GM18861 (cell line): ENCODE measurements around the gene ITGA7.

Experiments used
- ATAC-seq: cut with Tn5 transposase; IDR thresholded peaks from one replicate; pipeline ENCODE4 v1.9.1; 2021; ENCODE audit not compliant: unreplicated experiment

Gene ITGA7

DNA sequence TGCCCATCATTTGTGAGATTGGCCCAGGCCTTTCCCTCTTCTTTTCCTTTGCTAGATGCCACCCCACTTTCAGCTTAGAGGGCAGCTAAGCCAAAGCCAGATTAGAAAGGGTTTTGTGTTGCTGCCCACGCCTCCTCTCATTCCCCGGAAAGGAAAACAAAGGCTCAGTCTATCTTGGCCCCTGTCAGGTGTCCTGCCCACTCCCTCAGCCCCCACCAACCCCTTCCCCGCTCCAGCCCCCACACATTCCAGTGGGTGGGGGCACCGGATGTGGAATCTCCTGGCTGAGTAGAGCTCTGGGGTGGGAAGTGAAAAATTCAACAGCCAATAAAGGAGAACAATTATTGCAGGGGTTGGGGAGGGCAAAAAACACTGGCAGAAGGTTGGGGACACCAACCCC, 10.3 kb upstream of the ITGA7 start:
- ATAC-seq, result no peak

DNA sequence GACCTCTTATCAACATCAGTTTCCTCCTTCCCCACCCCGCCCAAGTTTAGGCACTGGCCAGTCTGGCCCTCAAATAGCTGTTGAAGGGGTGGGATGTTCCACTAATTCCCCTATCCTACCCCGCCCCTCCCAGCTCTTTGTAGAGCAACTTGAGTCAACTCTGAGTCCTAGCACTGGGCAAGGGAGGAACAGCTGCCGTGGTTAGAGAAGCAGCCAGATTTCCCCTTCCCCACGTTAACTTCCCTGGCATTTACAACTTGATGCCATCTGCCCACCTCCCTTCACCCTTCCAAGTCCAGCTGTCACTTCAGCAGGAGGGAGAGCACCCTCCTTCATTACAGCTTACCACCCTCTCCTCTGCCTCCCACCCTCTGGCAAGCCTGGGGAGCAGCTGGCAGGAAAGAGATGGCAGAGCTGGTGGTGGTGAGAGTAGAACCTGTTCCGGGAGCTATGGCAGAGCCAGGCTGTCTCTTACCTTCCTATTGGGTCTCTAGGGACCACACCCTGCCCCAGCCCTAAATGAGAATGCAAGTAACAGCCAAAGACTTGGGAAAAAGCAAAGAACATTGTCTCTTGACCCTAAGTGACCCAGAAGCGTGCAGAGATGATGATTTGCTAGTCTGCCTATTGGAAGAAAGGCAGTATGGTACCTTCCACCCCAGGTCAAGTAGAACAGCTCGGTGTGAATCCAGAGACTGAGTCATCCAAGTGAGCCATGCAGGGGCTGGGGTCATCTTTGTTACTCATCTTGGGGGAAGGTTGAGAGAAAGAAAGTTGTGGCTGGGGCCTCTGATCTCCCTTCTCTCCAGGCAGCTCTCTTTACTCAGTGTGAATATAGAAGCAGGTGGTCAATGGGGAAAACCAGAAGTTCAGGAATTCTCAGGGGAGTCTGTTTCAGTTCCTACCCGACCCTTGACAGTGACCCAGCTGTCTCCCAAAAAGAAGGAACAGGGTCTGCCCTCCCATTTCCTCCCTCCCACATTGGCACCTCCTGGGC, 9.6 kb upstream of the ITGA7 start:
- no peak for ATAC-seq

DNA sequence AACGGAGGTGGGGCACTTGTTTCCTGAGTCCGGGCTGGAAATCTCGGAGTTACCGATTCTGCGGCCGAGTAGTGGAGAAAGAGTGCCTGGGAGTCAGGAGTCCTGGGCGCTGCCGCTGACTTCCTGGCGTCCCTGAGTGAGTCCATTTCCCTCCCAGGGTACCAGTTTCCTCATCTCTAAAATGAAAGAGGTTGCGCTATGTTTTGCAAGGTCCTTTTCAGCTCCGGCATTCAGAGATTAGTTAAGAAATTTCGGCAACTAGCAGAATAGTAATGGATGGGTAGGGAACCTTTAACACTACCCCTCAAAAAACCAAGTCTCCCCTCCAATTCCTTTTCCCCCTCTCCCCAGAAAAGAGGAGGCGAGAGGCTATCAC, 8.9 kb upstream of the ITGA7 start:
- ATAC-seq, result no peak

DNA sequence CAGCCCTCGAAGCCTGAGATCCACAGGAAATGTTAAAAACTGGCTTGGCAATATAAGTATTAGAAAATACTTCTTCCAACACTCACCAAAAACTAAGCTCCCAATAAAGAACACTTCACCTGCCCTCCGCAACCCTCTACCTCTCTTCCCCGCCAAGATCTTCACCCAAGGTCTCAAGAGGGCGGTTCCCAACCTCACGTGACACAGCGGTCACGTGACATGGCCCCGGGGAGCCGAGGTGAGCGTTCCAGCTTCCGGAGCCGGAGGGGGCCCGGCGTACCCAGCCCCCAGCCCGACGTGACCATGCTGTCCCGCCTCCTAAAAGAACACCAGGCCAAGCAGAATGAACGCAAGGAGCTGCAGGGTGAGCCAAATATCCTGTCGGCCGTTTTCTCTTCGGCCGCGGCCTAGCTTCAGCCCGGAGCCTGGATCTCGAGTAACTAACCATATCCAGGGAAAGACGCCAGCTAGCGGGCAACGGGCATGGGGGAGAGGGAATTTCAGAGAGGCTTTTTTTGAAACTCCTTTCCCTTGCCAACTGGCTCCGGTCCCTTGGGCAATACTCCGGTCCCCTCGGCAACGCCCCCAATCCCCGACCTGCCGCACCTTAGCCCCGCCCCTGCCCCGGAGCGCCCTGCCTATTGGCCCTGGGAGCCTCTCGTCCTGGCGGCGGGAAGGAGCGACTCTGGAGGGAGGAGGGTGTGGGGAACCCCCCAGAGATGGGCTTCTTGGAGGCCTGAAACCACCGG, 8.3 kb upstream of the ITGA7 start, which contains the start of gene BLOC1S1:
Gene BLOC1S1 (plus strand): TSS at position 214 of the 749 bp plus-strand sequence. CDS start 6 bp downstream, at position 220.
- peak; percentile 62 for ATAC-seq

DNA sequence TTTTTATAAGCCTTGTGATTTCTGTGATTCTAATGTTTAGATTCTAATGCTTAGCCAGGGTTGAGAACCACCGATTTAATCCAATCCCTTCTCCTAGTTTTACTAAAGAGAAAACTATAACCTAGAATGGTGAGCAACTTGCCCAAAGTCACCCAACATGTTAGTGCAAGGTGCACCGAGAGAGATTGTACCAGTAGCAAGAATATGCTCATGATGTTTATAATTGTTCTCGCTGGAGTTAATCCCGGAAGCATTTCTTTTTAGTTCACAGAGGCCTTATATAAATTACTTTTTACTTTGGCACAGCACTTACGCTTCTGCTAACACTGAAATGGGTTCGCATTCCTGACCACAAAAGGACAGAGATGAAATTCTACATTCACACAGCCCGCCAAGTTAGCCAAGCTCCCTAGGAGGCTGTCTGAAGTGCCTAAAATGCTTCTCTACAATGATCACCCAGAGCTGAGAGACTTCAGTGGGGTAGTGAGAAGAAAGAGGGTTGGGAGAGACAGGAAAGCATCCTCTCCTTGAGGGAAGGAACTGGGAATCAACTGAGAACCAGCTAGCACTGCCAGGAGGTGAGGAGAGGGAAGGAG, 7.6 kb upstream of the ITGA7 start:
- no peak for ATAC-seq

DNA sequence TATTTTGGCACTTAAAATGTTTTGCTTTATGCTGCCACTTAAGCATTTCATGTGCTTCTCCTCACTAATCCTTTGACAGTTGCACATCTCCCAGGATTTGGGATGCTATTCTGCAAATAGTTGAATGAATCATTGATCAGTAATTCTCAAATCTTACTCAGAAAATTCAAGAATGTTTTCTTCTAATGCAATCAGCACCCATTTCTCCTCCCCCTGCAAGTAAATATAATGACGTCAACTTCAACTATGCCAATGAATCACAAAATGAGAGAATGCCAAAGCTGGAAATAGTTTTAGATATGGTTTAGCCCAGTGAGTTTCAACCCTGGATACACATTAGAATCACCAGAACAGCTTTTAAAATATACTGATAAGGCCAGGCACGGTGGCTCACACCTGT, 6.0 kb upstream of the ITGA7 start:
- no peak for ATAC-seq

DNA sequence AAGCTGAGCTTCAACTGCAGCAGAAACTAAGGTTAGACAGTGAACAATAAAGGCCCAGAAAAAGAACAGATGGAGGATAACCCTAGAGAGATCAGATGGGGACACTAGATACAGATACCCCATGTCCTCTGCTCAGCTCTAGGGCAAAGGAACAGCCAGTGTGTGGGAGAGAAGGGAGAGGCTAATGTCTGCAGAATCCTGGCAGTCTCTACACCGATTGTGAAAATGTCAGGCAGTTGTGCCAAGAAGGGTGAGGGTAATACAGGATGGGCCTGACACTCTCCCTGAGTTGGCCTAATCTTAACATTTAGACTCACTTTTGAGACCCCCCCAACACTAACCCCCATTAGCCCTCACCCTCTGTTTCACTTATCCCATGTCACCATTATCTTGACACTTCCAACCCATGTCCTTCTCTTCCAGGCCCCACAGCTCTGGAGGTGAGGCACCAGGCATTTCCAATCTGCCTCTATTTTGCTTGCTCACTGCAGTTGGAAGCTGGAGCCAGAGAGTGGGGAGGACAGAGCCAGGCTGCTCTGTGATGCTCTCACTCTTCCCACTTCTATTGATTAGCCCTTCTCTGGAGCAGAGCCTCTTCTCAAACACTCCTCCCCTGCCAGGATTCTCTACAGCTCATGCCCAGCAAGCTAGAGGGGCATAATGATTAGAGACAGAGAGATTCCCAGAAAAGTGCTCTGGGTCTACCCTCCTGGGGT, 5.2 kb upstream of the ITGA7 start:
- ATAC-seq, result no peak

DNA sequence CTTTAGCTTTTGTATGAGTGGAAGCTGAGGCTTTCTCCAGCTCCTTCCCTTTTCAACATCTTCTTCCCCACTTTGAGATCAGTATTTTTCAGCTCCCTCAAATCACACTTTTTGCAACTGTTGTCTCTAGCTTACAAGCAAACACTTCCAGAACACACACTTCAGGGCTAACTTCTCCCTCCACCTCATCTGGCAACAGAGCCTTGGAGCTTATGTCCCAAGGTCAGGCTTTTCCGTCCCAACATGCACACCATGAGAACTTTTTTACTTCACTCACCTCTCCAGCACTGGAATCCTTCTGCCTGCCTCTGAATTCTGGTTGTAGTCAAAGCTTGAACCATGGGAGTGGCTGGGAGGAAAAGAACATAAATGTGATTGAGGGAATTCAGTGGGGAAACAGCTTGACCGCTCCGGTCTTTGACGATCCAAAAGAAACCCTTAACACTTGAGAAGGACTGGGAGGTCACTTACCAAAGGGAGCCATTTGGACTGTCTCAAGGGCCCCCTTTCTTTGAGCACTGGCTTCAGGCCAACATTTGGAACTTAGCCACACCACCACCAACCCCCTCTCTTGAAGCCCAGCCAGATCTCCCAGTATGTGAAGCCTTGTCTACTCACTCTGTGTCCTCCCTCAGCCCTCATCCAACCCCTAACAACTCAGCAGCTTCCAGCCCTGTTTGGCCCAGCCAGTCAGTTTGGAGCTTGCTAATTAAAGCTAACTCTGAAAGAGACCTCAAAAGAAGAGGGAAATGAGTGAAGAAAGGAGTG, 4.3 kb upstream of the ITGA7 start:
- no peak for ATAC-seq

DNA sequence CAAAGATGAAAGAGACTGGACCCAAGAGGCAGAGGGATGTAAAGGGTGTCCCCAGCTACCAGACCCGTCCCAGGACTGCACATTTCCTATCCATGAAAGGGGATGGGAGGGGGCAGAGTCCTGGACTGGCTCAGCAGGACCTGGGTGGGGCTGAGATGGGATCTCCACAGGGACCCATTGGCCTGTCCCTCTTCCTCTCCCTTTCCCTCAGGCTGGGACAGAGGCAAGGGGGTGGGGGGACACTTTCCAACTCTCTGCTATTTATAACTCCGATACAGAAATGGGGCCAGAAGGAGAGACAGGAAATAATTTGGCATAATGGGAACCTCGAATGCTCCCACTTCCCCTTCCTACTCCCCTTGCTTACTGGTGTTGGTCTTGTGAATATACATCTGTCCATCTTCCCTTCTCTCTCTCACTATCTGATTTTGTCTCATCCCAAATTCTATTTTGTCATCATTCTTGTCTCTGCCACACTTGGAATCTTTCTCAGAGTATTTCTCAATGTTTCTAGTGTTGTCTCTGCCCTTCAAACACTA, 1.1 kb upstream of the ITGA7 start:
- no peak for ATAC-seq

DNA sequence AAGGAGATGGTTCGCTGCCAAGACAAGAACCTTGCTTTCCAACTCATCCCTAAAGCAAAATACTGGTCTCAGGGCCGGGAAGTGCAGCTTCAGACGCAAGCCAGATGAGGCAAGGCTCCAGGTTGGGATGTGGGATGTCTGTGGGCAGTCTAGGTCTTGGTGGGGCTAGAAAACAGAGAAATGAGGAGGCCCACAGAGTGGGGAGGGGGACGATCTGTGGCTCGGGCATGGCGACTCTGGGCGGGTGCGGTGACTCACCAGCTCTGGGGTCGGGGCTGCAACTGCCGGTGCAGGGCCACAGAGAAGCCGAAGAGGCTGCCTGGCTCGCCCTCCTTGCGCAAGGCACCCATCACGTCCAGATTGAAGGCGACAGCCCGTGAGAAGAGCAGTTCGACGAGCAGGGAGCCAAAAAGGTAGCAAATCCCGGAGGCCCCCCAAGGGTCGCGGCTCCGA, 459 bp downstream of the ITGA7 start:
- no peak for ATAC-seq

DNA sequence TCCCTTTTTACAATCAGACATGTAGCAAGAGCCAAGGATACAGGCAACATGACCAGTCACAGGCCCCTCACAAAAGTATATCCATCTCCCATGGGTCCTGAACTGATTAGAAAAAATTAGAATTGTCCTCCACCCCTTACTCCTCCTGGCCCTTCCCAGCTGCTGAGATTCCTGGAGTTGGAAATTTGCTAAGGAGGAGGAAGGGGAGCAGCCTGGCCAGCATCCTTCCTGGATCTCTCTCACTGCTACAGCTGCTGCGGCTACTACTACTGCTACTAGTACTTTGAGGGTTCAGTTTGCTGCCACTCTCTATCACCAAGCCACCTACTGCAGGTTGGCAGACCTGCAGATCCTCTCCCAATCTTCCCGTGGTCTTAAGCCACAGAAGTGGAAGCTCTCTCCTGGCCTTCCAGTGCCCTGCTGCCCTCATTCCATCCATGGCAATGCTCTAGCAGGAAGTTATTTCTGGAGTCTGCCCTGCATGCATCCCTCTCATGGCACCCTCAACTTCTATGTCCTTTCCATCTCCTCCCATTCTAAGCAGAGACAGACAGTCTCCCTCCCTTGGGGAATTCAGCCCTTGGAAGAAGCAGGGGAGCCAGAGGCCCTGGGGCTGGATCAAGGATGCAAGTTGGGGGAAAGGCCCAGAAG, 1.0 kb downstream of the ITGA7 start:
- no peak for ATAC-seq

DNA sequence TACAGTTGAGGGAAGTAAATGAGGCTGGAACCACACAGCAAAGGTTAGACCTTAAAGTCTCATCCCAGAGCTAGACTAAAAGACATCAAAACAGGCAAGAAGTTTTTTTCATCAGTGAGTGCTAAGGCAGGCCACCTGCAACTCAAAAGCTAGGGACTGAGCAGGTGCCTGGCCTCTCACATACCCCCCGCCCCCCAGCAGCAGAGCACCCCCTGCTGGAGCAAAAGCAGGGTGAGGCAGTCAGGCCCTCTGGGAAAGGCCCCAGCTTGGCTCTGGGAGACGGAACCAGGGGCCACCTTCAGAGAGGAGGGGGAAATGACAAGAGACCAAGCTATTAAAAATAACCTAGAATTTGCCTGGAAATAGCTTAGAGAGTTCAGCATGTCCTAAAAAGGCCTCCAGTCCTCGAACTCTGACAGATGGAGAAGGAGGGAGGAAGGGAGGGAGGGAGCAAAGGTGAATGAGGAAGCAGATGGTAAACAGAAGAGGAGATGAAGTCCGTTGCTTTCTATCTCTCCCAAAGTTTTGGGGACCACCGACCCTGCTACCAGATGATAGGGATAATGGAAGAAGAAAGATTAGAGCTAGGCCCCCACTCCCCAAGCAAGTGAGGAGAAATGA, 1.8 kb downstream of the ITGA7 start:
- ATAC-seq, result no peak

DNA sequence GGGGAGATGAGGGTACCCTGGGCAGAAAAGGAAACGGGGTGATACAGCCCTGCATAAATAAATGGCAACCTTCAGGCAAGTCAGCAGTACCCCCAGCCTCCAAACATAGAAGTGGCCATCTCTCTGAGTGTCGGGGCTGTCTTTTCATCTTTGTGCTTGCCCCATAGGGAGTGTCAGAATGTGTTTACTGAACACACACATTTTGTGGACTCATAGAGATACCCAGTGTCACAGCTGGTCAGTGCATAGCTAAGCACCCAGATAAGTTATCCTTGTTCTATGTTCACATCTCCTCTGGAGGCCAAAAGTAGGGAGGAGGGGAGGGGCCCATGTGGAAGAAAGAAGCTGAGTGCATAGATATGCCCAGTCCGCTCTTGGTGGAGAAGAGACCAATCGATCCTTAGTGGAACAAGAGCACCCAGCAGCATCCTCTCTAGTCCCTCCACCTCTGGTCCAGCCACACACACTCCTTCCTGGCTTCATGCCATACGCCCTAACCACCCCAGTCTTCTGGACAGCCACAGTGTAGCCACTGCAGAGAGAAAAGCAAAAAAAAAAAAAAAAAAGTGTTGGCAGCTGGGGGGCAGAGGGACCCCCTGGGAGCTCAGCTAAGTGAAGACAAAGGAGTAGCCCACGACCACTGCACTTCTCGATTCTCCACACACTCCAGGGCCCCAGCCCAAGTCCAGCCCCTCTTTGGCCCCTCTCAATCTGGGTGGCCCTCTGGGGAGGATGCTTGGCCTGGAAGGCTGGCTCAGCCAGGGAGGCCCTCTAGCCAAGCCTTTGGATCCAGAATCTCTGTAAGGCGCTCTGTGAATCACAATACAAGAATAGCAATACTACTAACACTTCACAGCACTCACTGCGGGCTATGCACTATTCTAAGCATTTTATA, 2.6 kb downstream of the ITGA7 start:
- ATAC-seq, result no peak

DNA sequence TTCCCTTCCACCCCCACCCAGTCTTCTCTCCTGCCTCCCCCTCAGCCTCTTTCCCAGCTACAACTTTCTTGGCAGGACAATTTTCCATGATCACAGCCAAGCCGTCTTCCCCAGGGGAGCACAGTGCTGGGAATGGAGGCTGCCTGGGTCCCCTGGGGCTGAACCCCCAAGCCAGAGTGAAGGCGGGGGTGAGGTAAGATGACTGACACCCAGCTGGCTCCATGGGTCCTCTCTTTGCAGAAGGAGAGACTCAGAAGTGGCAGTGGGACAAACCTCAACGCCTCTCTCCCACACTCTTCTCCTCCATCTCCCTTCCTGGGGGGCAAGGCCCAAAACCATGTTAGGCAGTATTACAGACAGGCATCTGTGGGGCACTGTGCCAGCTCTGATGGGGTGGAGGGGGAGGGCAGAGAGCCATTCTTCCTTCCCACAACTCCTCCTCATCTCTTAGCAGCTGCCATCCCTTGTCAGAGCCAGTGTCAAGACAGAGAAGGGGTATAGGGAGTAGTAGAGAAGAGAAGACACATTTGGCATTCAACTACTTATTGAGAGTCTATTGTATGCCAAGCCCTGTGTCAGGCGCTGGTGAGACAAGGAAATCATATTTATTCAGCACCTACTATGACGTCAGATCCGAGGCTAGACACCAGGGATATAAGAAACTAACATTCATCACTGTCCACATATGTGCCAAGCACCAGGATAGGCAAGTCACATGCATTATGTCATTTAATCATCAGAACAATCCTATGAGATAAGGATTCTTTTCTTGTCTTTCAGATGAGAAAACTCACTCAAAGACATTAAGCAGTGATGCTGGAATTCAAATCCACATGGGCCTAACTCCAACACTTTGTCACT, 3.6 kb downstream of the ITGA7 start:
- ATAC-seq, result no peak

DNA sequence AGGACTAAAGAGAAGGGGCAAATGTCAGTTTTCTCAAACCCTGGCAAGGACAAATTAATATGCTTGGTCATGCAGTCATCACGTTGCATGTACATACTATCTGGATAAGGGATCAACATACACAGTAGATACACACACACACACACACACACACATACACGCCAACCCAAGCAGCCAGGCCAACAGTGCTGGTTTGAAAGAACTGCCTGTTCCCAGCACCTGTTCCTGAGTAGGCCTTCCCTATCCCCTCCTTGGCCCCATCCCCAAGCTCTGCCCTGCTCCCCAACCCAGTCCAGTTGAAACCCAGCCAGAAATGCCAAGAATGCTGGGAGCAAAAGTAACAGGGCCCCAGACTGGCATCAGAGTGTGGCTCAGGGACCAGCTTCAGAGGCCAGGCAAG, 4.4 kb downstream of the ITGA7 start:
- ATAC-seq, result no peak

DNA sequence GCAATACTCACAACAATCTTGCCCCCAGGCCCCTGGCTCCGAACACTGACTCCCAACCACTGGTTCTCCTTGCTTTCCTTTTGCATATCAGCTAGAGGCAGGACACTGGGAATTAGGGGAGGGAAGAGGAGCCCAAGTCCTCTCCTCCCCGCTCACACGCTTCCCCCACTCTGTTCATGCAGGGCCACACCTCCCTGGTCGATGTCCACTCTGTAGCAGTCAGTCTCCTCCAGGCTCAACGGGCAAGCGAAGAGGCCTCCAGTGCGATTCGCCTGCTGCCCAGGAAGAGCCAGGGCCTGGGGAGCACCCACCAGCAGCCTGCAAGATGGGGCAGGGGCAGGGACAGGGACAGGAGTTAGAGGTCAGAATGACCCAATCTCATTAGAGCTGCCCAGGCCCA, 4.8 kb downstream of the ITGA7 start:
- no peak for ATAC-seq
